HT-29 (cell line): ENCODE measurements around the gene PRKCA. TPM values are rescaled to one million over a fixed set of nuclear protein-coding genes. Genes with fewer than 3 reads are reported as not detected.
A peak's percentile ranks its signal among the peaks of the same experiment; 100 is the strongest.
"Not testable (repeated sequence)": the region's sequence is repeated elsewhere in the genome, so short reads cannot be mapped to it uniquely, and the experiment has no call there.

Experiments
- DNase-seq: peaks from one replicate; pipeline ENCODE4 v3.0.0-alpha.2; 2015; ENCODE audit warnings: low spot score
- total RNA-seq: library from RNA; depleted of rRNA; stranded (reverse); fragments of >200 nt; shearing (Covaris generic); gene quantifications from 2 replicates; pipeline ENCODE4 v1.2.3, GENCODE V29; 2014

Gene PRKCA
- total RNA-seq, 1 experiment from 2014 or later: 7.1 TPM

GRCh38 chr17:66290101-66290722 is 12.2 kb upstream of the PRKCA start:
- no peak for DNase-seq

GRCh38 chr17:66292353-66292752 is 10.1 kb upstream of the PRKCA start:
- no peak for DNase-seq

- DNase-seq: peak; percentile 38
Observed at GRCh38 chr17:66296289-66296725, 6.1 kb upstream of the PRKCA start.

- not testable (repeated sequence) for DNase-seq
Observed at GRCh38 chr17:66297443-66297842, 5.0 kb upstream of the PRKCA start.

GRCh38 chr17:66299711-66300110 is 2.7 kb upstream of the PRKCA start:
- no peak for DNase-seq

- no peak for DNase-seq
Observed at GRCh38 chr17:66300956-66301355, 1.5 kb upstream of the PRKCA start.

- DNase-seq: peak; percentile 13
Observed at GRCh38 chr17:66301367-66301863, 998 bp upstream of the PRKCA start.

GRCh38 chr17:66302761-66303626 is 581 bp downstream of the PRKCA start:
- peak; percentile 82 for DNase-seq

GRCh38 chr17:66304304-66305174 is 2.1 kb downstream of the PRKCA start:
- DNase-seq: peak; percentile 82

GRCh38 chr17:66306446-66306845 is 4.0 kb downstream of the PRKCA start:
- DNase-seq: no peak

GRCh38 chr17:66307257-66307656 is 4.8 kb downstream of the PRKCA start:
- DNase-seq: no peak

GRCh38 chr17:66308856-66309255 is 6.4 kb downstream of the PRKCA start:
- no peak for DNase-seq

- no peak for DNase-seq
Observed at GRCh38 chr17:66309793-66310192, 7.4 kb downstream of the PRKCA start.

GRCh38 chr17:66310528-66311148 is 8.2 kb downstream of the PRKCA start:
- DNase-seq: no peak

- DNase-seq: no peak
Observed at GRCh38 chr17:66312912-66313311, 10.5 kb downstream of the PRKCA start.

- DNase-seq: no peak
Observed at GRCh38 chr17:66313325-66313724, 10.9 kb downstream of the PRKCA start.

GRCh38 chr17:66313995-66314659 is 11.7 kb downstream of the PRKCA start:
- DNase-seq: no peak

GRCh38 chr17:66317629-66318028 is 15.2 kb downstream of the PRKCA start:
- no peak for DNase-seq

- no peak for DNase-seq
Observed at GRCh38 chr17:66319226-66319625, 16.8 kb downstream of the PRKCA start.

GRCh38 chr17:66322764-66323163 is 20.4 kb downstream of the PRKCA start:
- no peak for DNase-seq
